Osteocyte (in vitro differentiated cells): Measurements from ENCODE around the gene UTP4. TPM values are rescaled to one million over a fixed set of nuclear protein-coding genes. Genes with fewer than 3 reads are reported as not detected.

Experiments
- DNase-seq: peaks from one replicate; pipeline ENCODE4 v3.0.0; 2021; ENCODE audit warnings: mixed read lengths; ENCODE audit not compliant: unreplicated experiment; ENCODE audit errors: extremely low spot score
- H3K27ac Mint-ChIP-seq: one replicate; pipeline ENCODE4 v1.8.0; 2021; ENCODE audit warnings: mild to moderate bottlenecking, mixed read lengths; ENCODE audit not compliant: unreplicated experiment
- H3K27me3 Mint-ChIP-seq: one replicate; pipeline ENCODE4 v1.8.0; 2021; ENCODE audit warnings: mixed read lengths; ENCODE audit not compliant: unreplicated experiment
- H3K36me3 Mint-ChIP-seq: one replicate; pipeline ENCODE4 v1.8.0; 2021; ENCODE audit warnings: mixed read lengths; ENCODE audit not compliant: unreplicated experiment
- H3K4me1 Mint-ChIP-seq: one replicate; pipeline ENCODE4 v1.8.0; 2021; ENCODE audit warnings: mixed read lengths; ENCODE audit not compliant: unreplicated experiment
- H3K4me3 Mint-ChIP-seq: one replicate; pipeline ENCODE4 v1.8.0; 2021; ENCODE audit warnings: mild to moderate bottlenecking, moderate library complexity, mixed read lengths; ENCODE audit not compliant: unreplicated experiment
- H3K9me3 Mint-ChIP-seq: one replicate; pipeline ENCODE4 v1.8.0; 2021; ENCODE audit warnings: mixed read lengths; ENCODE audit not compliant: unreplicated experiment
- CTCF ChIP-seq: fragments of 200-600 bp; sonication (generic); IDR thresholded peaks from 2 replicates; pipeline ENCODE4 v1.5.0; 2021; ENCODE audit warnings: antibody characterized with exemption, mild to moderate bottlenecking, moderate library complexity
- total RNA-seq: library from RNA; stranded (reverse); gene quantifications from 2 replicates; pipeline ENCODE4 v1.2.1, GENCODE V29; 2021

Gene UTP4
- total RNA-seq, 1 donor from 2014 or later, result 41.8 TPM

- no peak overlapping the region for H3K27ac Mint-ChIP-seq
- peaks cover 4% of the 10 kb centered on the region for H3K36me3 Mint-ChIP-seq
Measured at GRCh38 chr16:69191136-69191535, 58.7 kb downstream of the UTP4 start.

GRCh38 chr16:69193855-69194254, 61.4 kb downstream of the UTP4 start:
- Mint-ChIP-seq H3K27ac (peak overlapping the region; percentile 69), H3K4me3 (no peak overlapping the region)
- DNase-seq, result no peak

More at GRCh38 chr16:69191136-69191535, 58.7 kb downstream of the UTP4 start:
- no peak for DNase-seq
- peaks cover 68% of the 10 kb centered on the region for H3K4me1 Mint-ChIP-seq
- TF ChIP-seq CTCF, result no peak
- no peaks in the 10 kb centered on the region for H3K27me3 Mint-ChIP-seq
- H3K4me3 Mint-ChIP-seq, result no peak overlapping the region
- H3K9me3 Mint-ChIP-seq, result no peaks in the 10 kb centered on the region

GRCh38 chr16:69194488-69194887, 62.0 kb downstream of the UTP4 start:
- H3K27ac Mint-ChIP-seq, result peak overlapping the region; percentile 31
- no peaks in the 10 kb centered on the region for H3K27me3 Mint-ChIP-seq
- peaks cover 4% of the 10 kb centered on the region for H3K36me3 Mint-ChIP-seq
- TF ChIP-seq CTCF, result no peak
- peaks cover 71% of the 10 kb centered on the region for H3K4me1 Mint-ChIP-seq
- H3K9me3 Mint-ChIP-seq, result no peaks in the 10 kb centered on the region
- H3K4me3 Mint-ChIP-seq, result no peak overlapping the region
- no peak for DNase-seq

More at GRCh38 chr16:69193855-69194254, 61.4 kb downstream of the UTP4 start:
- TF ChIP-seq CTCF, result no peak
- Mint-ChIP-seq H3K4me1 (peaks cover 76% of the 10 kb centered on the region), H3K27me3 (no peaks in the 10 kb centered on the region), H3K9me3 (no peaks in the 10 kb centered on the region), H3K36me3 (peaks cover 4% of the 10 kb centered on the region)

GRCh38 chr16:69195369-69196029, 63.0 kb downstream of the UTP4 start:
- H3K4me1 Mint-ChIP-seq, result peaks cover 67% of the 10 kb centered on the region
- peaks cover 4% of the 10 kb centered on the region for H3K36me3 Mint-ChIP-seq
- H3K27ac Mint-ChIP-seq, result no peak overlapping the region
- DNase-seq, result no peak
- H3K27me3 Mint-ChIP-seq, result no peaks in the 10 kb centered on the region
- no peak for TF ChIP-seq CTCF
- H3K9me3 Mint-ChIP-seq, result no peaks in the 10 kb centered on the region
- H3K4me3 Mint-ChIP-seq, result no peak overlapping the region

GRCh38 chr16:69197573-69197972, 65.1 kb downstream of the UTP4 start:
- H3K36me3 Mint-ChIP-seq, result no peaks in the 10 kb centered on the region
- no peak for DNase-seq
- no peak for TF ChIP-seq CTCF
- no peak overlapping the region for H3K27ac Mint-ChIP-seq
- peaks cover 69% of the 10 kb centered on the region for H3K4me1 Mint-ChIP-seq
- H3K27me3 Mint-ChIP-seq, result no peaks in the 10 kb centered on the region
- H3K4me3 Mint-ChIP-seq, result no peak overlapping the region
- H3K9me3 Mint-ChIP-seq, result no peaks in the 10 kb centered on the region
